ENCODE results near the gene LGALS9C.
"Not testable (repeated sequence)": the region's sequence is repeated elsewhere in the genome, so short reads cannot be mapped to it uniquely, and the experiment has no call there.

Gene LGALS9C

GRCh38 chr17:18542234-18542633, 65.6 kb downstream of the LGALS9C start:
- DNase-seq: not testable (repeated sequence)

GRCh38 chr17:18542907-18543306, 66.3 kb downstream of the LGALS9C start:
- not testable (repeated sequence) for DNase-seq

Data from NCI-H1048 (cell line).